22Rv1 (cell line): ENCODE results near the gene DNAJB5.

Source experiments
- H3K27ac ChIP-seq: fragments of 450-650 bp; 2 replicates; pipeline ENCODE4 v1.5.1; 2017
- ZFX ChIP-seq: fragments of 450-650 bp; IDR thresholded peaks from 2 replicates; pipeline ENCODE4 v1.6.1; 2017; ENCODE audit warnings: antibody characterized with exemption, borderline replicate concordance
- TF ChIP-seq, protein P1 (sequence below): fragments of 450-650 bp; IDR thresholded peaks from 2 replicates; pipeline ENCODE4 v1.5.1; 2017; ENCODE audit warnings: mild to moderate bottlenecking

DNAJB5 gene

DNA sequence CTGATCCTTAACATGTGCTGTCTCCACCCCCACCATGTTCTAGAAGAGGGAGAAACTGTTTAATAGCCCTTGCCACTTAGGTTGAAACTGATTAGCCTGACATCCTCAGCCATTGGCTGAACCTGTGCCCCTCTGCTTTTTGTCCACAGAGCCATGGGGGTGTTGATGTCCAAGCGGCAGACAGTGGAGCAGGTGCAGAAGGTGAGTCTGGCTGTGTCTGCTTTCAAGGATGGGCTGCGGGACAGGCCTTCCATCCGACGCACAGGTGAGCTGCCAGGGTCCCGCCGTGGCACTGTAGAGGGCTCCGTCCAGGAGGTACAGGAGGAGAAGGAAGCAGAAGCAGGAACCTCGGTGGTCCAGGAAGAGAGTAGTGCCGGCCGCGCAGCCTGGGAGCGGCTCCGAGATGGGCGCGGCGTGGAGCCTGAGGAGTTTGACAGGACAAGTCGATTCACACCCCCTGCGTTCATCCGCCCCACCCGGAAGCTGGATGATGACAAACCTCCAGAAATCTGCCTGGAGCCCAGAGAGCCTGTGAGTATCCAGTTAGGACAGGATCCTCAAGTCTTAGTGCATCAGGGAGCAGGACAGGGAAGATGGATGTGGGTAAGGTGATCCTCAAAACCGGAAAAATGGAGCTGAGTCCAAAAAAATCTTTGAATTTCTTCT is 18.3 kb upstream of the DNAJB5 start:
- TF ChIP-seq ZFX = no peak
- TF ChIP-seq, protein P1, sequence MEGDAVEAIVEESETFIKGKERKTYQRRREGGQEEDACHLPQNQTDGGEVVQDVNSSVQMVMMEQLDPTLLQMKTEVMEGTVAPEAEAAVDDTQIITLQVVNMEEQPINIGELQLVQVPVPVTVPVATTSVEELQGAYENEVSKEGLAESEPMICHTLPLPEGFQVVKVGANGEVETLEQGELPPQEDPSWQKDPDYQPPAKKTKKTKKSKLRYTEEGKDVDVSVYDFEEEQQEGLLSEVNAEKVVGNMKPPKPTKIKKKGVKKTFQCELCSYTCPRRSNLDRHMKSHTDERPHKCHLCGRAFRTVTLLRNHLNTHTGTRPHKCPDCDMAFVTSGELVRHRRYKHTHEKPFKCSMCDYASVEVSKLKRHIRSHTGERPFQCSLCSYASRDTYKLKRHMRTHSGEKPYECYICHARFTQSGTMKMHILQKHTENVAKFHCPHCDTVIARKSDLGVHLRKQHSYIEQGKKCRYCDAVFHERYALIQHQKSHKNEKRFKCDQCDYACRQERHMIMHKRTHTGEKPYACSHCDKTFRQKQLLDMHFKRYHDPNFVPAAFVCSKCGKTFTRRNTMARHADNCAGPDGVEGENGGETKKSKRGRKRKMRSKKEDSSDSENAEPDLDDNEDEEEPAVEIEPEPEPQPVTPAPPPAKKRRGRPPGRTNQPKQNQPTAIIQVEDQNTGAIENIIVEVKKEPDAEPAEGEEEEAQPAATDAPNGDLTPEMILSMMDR = no peak
- no peak overlapping the region for H3K27ac ChIP-seq

DNA sequence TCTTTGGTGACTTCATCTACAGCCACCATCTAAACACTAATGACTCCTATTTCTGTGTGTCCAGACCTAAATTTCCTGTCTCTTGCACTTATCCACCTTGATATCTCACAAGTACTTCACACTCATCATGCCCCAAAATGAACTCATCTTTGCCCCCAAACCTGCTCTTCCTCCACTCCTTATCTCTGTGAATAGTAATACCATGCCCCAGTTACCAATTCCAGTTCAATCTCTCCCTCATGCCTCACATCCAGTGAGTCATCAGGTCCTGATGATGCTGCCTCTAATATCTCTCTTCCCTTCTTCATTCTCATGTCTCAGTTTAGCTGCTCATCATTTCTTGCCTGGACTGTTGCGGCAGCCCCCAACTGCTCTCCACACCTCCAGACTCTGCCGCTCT is 14.9 kb upstream of the DNAJB5 start:
- H3K27ac ChIP-seq = no peak overlapping the region
- no peak for TF ChIP-seq ZFX
- TF ChIP-seq, protein P1 = no peak

- no peak for TF ChIP-seq ZFX
- TF ChIP-seq, protein P1 = no peak
- H3K27ac ChIP-seq = no peak overlapping the region
These were observed 13.1 kb upstream of the DNAJB5 start for GRCh38 chr9:34976441-34976840.

DNA sequence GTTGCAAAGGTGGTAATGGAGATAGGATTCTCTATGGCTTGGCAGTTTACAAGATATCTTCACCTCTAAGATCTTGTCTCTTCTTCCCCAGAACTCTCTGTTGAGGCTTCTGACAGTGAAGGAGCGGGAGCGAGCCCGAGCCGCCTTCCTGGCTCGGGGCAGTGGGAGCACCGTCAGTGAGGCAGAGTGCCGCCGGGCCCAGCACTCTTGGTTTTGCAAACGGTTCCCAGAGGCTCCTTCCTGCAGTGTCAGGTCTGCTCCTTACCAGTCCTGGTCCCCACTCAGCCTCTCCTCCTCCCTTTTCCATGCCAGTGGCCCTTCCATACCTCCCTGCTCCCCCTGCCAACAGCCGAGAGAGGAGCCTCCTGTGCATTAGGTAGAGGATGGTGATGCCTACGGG is 12.6 kb upstream of the DNAJB5 start:
- TF ChIP-seq, protein P1 = no peak
- TF ChIP-seq ZFX = no peak
- H3K27ac ChIP-seq = no peak overlapping the region

- H3K27ac ChIP-seq = no peak overlapping the region
- no peak for TF ChIP-seq ZFX
- TF ChIP-seq, protein P1 = no peak
These were observed 9.3 kb upstream of the DNAJB5 start for GRCh38 chr9:34980181-34980761.

DNA sequence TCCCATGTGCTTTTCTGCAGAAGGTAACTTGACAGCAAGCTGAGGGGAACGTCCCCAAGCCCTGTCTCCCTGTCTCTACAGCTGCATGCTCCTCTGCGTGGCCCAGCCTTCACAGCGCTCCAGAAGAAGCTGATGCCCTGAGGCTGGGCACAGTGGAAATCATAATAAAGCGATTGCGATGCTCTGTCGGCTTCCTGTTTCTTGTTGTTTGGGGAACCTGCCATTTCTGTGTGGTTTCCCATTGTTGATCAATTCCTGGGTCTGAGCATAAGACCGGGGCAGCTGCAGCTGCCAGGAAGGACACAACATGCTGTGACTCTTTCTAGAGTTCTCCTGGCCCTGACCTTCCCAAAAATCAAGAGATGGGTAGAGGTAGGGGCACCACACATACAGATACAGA is 7.2 kb upstream of the DNAJB5 start:
- H3K27ac ChIP-seq = no peak overlapping the region
- TF ChIP-seq ZFX = no peak
- TF ChIP-seq, protein P1 = no peak

DNA sequence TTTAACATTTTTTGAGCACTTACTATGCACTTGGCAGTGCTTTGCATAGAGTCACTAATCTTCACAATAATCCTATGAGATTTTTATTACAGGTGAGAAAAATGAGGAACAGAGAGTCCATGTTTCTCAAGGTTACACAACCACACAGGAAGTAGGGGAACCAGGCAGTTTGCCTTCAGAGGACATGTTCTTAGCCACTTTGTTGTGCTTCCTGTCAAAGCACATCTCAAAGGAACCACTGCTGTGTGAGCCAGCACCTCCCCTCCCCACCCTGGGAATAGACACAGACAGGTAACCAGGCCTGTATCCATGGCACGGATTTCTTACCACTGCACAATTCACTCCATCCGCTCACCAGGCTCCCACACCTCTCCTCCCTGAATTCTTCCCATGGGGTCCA is 6.3 kb upstream of the DNAJB5 start:
- no peak overlapping the region for H3K27ac ChIP-seq
- no peak for TF ChIP-seq ZFX
- TF ChIP-seq, protein P1 = no peak
